DOHH2 (cell line): ENCODE results near the gene SEPTIN2.
"Not testable (repeated sequence)": the region's sequence is repeated elsewhere in the genome, so short reads cannot be mapped to it uniquely, and the experiment has no call there.

Source experiments
- H3F3A ChIP-seq: fragments of 200-600 bp; sonication (generic), shearing (Covaris generic); 2 replicates; pipeline ENCODE4 v1.6.0; 2016; ENCODE audit warnings: antibody characterized with exemption, mild to moderate bottlenecking; ENCODE audit not compliant: control insufficient read depth, insufficient read depth
- H3K27ac ChIP-seq: fragments of 200-600 bp; sonication (generic); 2 replicates; pipeline ENCODE4 v1.5.1; 2014; ENCODE audit warnings: low read depth, mild to moderate bottlenecking, low read length, moderate library complexity
- H3K27me3 ChIP-seq: fragments of 200-600 bp; sonication (generic); 2 replicates; pipeline ENCODE4 v1.6.1; 2014; ENCODE audit warnings: mild to moderate bottlenecking, low read length, mixed read lengths; ENCODE audit not compliant: control insufficient read depth
- H3K36me3 ChIP-seq: fragments of 200-600 bp; sonication (generic); 2 replicates; pipeline ENCODE4 v1.6.1; 2014; ENCODE audit warnings: mild to moderate bottlenecking, low read length, moderate library complexity, mixed read lengths; ENCODE audit not compliant: control insufficient read depth
- H3K4me1 ChIP-seq: fragments of 200-600 bp; sonication (generic); 2 replicates; pipeline ENCODE4 v1.6.1; 2014; ENCODE audit warnings: mild to moderate bottlenecking, low read length, mixed read lengths; ENCODE audit not compliant: control insufficient read depth
- H3K4me2 ChIP-seq: fragments of 200-600 bp; sonication (generic); 2 replicates; pipeline ENCODE4 v1.6.0; 2014; ENCODE audit warnings: mild to moderate bottlenecking, low read length, moderate library complexity
- H3K4me3 ChIP-seq: fragments of 200-600 bp; sonication (generic); 2 replicates; pipeline ENCODE4 v1.5.1; 2014; ENCODE audit warnings: mild to moderate bottlenecking, low read length, mixed read lengths
- H3K79me2 ChIP-seq: fragments of 200-600 bp; sonication (generic); 2 replicates; pipeline ENCODE4 v1.6.1; 2014; ENCODE audit warnings: mild to moderate bottlenecking, low read length, mixed read lengths; ENCODE audit not compliant: control insufficient read depth
- H3K9me2 ChIP-seq: fragments of 200-600 bp; sonication (generic); replicated peaks from 2 replicates; pipeline ENCODE4 v1.6.1; 2014; ENCODE audit warnings: mild to moderate bottlenecking, low read length, mixed read lengths; ENCODE audit not compliant: control insufficient read depth
- H3K9me3 ChIP-seq: fragments of 200-600 bp; sonication (generic); 2 replicates; pipeline ENCODE4 v1.6.1; 2014; ENCODE audit warnings: antibody characterized with exemption, low read length, mixed read lengths; ENCODE audit not compliant: control insufficient read depth, insufficient read depth
- H4K20me1 ChIP-seq: fragments of 200-600 bp; sonication (generic); 2 replicates; pipeline ENCODE4 v1.6.0; 2014; ENCODE audit warnings: low read depth, mild to moderate bottlenecking, antibody characterized with exemption, low read length, moderate library complexity; ENCODE audit not compliant: control insufficient read depth, insufficient read depth
- CTCF ChIP-seq: fragments of 200-600 bp; sonication (generic); IDR thresholded peaks from one replicate; pipeline ENCODE4 v1.5.1; 2014; ENCODE audit warnings: antibody characterized with exemption, mild to moderate bottlenecking, low read depth, low read length; ENCODE audit not compliant: poor library complexity, severe bottlenecking
- EZH2phosphoT487 ChIP-seq: fragments of 200-600 bp; sonication (generic); IDR thresholded peaks from 2 replicates; pipeline ENCODE4 v1.6.1; 2017; ENCODE audit warnings: borderline replicate concordance, mild to moderate bottlenecking, antibody characterized with exemption, low read length, moderate library complexity, mixed read lengths

SEPTIN2 gene

GRCh38 chr2:241316825-241317224 lies 1.1 kb downstream of the SEPTIN2 start:
- Histone ChIP-seq H3K27me3 (no peaks in the 10 kb centered on the region), H4K20me1 (peaks cover 41% of the 10 kb centered on the region), H3K79me2 (peaks cover 96% of the 10 kb centered on the region), H3K4me2 (peak overlapping the region; percentile 93), H3K27ac (peak overlapping the region; percentile 56), H3K9me2 (no peaks in the 10 kb centered on the region), H3F3A (peaks cover 5% of the 10 kb centered on the region), H3K4me1 (peaks cover 76% of the 10 kb centered on the region), H3K4me3 (peak overlapping the region; percentile 87), H3K36me3 (peaks cover 70% of the 10 kb centered on the region), H3K9me3 (no peaks in the 10 kb centered on the region)
- TF ChIP-seq EZH2phosphoT487 (no peak), CTCF (no peak)

- peaks cover 76% of the 10 kb centered on the region for H3K4me1 ChIP-seq
Measured at GRCh38 chr2:241317391-241317790, 1.7 kb downstream of the SEPTIN2 start.

GRCh38 chr2:241318830-241319229 lies 3.1 kb downstream of the SEPTIN2 start:
- Histone ChIP-seq H3K36me3 (peaks cover 73% of the 10 kb centered on the region), H3K4me3 (peak overlapping the region; percentile 87), H4K20me1 (peaks cover 34% of the 10 kb centered on the region), H3K4me1 (peaks cover 76% of the 10 kb centered on the region), H3K4me2 (peak overlapping the region; percentile 93), H3K79me2 (peaks cover 96% of the 10 kb centered on the region)
- H3K9me3 ChIP-seq, H3K27ac ChIP-seq, H3K27me3 ChIP-seq, H3K9me2 ChIP-seq, H3F3A ChIP-seq: not testable (repeated sequence)

More at GRCh38 chr2:241317391-241317790, 1.7 kb downstream of the SEPTIN2 start:
- Histone ChIP-seq H3K27ac (peak overlapping the region; percentile 56; the same call in 1 of the 2 replicates), H3K4me3 (peak overlapping the region; percentile 87), H3K9me3 (no peaks in the 10 kb centered on the region), H3K27me3 (no peaks in the 10 kb centered on the region), H3K4me2 (peak overlapping the region; percentile 93), H3K36me3 (peaks cover 74% of the 10 kb centered on the region), H3K79me2 (peaks cover 96% of the 10 kb centered on the region), H3F3A (peaks cover 1% of the 10 kb centered on the region), H4K20me1 (peaks cover 37% of the 10 kb centered on the region), H3K9me2 (no peaks in the 10 kb centered on the region)
- no peak for TF ChIP-seq CTCF
- TF ChIP-seq EZH2phosphoT487: no peak

GRCh38 chr2:241320394-241320793 lies 4.7 kb downstream of the SEPTIN2 start:
- Histone ChIP-seq H3K9me2 (no peaks in the 10 kb centered on the region), H3F3A (peaks cover 14% of the 10 kb centered on the region; the same call in 1 of the 2 replicates), H3K4me3 (peak overlapping the region; percentile 40), H3K79me2 (peaks cover 97% of the 10 kb centered on the region), H3K4me2 (peak overlapping the region; percentile 93), H3K27me3 (no peaks in the 10 kb centered on the region), H3K27ac (no peak overlapping the region), H3K9me3 (no peaks in the 10 kb centered on the region), H3K4me1 (peaks cover 85% of the 10 kb centered on the region), H3K36me3 (peaks cover 77% of the 10 kb centered on the region), H4K20me1 (peaks cover 40% of the 10 kb centered on the region)
- TF ChIP-seq CTCF: no peak
- no peak for TF ChIP-seq EZH2phosphoT487
